HG02610 (cell line): ENCODE results near the gene TIFAB.
"Not testable (repeated sequence)": the region's sequence is repeated elsewhere in the genome, so short reads cannot be mapped to it uniquely, and the experiment has no call there.

Source experiments
- ATAC-seq: cut with Tn5 transposase; IDR thresholded peaks from one replicate; pipeline ENCODE4 v1.9.1; 2021; ENCODE audit warnings: mild to moderate bottlenecking, moderate library complexity; ENCODE audit not compliant: unreplicated experiment

TIFAB gene, protein sequence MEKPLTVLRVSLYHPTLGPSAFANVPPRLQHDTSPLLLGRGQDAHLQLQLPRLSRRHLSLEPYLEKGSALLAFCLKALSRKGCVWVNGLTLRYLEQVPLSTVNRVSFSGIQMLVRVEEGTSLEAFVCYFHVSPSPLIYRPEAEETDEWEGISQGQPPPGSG

DNA sequence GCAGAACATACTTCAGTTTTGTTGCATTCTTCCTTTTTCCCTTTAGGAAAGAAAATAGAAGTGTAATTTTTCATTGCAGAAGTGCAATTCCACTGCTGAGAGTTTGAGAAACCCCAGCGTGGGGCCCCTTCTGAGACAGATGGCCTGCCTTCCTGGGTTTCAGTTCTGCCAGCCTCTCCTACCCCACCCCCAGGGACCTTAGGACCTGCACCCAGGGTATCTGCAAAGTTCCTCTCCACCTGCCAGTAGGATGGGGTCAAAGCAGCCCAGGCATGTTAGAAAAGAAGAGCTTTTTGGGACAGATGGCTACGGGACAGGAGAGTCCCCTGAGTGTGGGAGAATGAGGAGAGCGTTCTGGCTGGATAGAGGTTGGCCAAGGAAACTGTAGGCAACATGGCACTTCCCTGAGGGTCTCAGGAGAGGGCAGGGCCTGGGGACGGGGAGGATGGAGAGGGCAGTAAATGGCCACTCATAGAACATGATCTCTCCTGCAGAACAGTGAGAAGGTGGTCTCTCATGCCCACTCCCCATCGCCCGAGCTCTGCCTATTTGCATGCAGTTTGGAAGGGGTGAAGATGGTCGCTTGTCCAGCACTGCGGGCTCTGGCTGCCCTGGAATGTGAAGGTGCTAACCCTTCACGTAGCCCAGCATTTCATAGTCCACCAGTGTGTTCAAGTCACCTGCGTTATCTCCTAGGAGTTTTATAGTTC, at the start of gene TIFAB:
Gene TIFAB (minus strand): TSS at position 31 of the 710 bp plus-strand sequence. CDS start 2,412 bp downstream, outside the sequence.
- ATAC-seq, result no peak

DNA sequence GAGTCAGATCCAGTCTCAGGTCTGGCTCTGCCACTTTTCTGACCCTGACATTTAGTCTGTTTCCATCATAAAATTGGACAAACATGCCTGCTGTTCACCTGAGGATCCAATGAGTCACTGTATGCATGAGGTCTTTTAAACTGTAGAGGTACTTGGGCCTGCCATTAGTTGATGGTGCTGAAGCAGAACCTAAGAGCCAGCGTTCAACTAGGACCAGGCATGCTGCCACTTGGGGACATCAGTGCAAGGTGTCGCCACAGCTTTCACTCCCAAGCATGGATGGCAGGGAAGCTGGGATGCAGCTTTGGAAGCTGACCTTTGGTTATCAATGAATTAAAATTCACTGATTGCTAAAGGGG, 46.5 kb upstream of the TIFAB start:
- ATAC-seq, result no peak

DNA sequence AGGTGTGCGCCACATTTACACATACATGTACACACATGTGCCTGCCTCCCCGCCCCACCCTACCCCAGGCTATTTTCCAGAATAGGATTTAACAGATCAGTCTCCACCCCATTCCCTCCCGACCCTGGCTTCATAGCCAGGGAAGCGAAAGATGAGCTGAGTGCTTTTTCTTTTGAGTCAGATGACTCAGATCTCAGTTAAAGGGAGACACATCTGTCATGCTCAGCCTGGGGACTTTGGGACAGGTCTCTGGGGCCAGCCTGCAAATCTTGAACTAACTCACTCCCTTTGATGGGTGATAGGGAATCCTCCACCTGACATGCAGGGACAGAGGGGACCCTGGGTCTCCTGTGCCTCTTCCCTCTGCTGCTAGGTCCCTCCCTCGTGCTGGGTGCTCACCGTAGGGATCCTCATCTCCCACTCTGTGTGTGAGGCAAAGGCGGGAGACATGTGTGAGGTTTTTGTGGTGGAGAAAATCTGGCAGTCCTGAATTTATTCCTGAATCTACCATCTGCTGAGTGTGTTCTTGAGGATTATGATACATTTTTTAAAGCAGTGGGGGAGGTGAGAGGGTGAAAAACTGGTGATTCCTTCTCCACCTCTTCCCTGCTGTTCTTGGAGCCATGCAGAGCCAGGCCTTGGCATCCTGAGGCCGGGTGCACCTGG, 46.0 kb upstream of the TIFAB start:
- ATAC-seq, result no peak

DNA sequence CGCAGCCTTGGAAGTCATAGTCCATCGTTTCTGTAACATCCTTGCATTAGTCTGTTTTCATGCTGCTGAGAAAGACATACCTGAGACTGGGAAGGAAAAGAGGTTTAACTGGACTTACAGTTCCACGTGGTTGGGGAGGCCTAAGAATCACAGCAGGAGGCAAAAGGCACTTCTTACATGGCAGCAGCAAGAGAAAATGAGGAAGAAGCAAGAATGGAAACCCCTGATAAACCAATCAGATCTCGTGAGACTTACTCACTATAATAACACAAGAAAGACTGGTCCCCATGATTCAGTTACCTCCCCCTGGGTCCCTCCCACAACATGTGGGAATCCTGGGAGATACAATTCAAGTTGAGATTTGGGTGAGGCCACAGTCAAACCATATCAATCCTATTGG, 43.4 kb upstream of the TIFAB start:
- not testable (repeated sequence) for ATAC-seq

DNA sequence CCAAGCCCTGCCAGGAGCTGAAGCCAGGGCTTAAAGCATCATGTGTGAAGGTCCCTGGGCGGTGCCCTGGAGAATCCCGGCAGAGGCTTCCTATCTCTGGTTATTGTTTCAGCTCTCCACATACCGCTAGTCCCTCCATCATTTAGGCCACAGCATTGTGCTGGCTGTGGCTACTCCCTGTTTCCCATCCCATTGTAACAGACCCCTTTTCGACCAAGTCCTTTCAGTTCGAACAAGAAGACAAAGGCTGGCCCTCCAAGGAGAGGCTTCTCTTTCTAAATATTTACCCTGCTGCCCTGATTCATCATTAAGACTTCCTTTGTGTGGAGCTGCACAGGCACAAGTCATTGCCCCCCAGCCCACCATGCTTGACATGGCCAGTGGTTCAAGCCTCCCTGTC, 42.0 kb upstream of the TIFAB start:
- no peak for ATAC-seq

DNA sequence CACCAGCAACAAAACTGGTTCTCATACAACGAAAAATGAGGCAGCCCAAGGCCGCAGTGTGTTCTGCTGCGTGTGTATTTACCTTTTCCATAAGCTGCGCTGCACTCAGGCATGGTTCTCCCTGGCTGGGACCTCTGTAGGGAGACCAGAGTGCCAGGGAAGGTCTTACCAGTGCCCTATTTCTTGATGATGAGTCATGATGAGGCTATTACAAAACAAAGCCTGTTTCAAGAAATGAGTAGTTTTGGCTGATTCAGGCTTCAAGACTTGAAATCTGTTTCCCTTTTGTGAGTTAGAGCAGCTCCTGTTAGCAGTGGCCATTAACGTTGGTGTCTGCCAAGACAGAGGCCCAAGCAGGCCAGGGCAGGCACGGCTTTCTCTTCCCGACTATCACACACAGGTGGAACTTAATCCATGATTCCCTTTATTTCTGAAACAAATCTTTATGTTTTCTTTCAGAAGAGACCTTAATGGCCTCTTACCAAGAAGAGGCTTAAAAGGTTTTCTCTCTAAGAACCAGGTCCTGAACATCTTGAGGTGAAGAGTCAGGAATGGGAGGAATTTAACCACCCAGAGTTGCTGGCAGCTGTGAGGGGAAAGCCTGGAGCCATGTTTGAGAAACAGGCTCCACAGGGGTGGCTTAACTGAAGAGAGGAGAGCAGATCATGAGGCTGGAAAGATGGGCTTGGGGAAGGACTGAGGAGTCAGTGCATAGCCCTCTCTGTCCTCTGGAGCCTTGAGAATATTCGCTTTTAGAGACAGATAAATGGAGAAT, 41.4 kb upstream of the TIFAB start:
- no peak for ATAC-seq

DNA sequence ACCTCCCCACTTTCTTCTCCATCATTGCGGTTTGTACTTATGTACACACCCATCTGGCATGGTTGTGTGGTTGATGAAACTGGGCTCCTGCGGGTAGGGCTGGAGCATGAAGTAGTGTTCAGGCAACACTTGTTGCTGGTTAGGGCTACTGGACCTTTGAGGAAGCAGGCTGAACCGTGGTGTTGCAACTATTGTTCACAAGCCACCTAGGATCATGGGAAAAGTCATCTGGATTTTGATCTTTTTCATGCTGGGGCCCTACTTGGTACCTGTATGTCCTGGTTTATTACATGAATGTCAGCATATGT, 40.1 kb upstream of the TIFAB start:
- no peak for ATAC-seq

DNA sequence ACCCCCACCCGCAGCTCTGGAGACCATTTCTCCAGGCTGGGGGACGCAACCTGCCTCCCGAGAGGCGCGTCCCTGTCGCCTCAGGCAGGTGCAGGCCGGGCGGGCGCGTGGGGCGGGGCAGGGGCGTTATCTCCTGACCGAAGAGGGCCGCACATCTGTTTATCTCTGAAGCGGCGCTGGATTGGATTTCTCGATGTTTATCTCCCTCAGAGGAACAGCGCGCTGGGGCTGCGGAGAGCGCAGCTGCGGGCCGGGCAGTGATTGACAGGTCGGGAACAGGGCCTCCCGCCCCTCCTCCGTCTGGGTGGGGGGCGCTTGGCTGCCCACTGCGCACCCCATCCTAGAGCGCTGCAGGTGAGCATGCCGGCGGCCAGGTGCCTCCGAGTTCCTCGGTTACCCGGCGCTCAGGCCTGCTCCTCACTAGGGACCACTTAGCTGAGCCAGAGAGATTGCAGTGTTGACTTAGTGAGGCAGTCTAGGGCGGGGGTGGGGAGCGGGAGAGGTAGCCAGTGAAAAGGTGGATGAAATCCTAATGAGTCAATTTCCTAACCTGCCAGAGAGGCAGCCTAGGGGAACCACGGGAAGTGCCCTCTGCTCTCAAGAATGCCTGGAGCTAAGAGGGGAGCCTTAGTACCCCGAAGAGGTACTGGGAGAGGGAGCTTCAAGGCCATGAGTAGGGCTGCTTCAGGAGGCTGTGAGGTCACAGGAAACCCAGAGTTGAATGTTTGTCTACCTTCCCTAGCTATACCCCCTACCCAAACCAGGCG, 39.6 kb upstream of the TIFAB start:
- ATAC-seq, result no peak

DNA sequence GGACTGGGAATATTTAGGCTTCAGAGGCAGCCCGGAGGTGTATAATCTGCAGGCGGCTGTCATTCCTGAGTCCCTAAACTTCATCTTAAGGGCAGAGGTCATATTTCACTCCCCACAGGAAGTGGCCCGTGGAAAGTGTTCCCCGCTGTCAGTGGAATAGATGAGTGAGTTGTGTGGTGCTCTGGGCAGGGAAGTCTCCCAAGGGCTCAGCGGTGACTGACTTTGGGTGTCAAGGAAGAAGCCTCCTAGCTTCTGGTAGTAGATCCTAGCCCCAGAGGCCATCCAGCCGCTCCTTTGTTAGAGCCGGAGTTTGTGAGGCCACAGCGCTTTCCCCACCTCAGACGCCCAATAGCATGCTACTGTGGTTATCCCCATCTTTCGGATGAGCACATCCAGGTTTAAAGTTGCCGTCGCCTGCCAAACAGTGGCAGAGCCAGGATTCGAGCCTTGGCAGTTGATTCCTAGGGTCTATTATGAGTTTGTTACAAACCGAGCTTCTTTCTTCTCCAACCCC, 38.9 kb upstream of the TIFAB start:
- no peak for ATAC-seq

DNA sequence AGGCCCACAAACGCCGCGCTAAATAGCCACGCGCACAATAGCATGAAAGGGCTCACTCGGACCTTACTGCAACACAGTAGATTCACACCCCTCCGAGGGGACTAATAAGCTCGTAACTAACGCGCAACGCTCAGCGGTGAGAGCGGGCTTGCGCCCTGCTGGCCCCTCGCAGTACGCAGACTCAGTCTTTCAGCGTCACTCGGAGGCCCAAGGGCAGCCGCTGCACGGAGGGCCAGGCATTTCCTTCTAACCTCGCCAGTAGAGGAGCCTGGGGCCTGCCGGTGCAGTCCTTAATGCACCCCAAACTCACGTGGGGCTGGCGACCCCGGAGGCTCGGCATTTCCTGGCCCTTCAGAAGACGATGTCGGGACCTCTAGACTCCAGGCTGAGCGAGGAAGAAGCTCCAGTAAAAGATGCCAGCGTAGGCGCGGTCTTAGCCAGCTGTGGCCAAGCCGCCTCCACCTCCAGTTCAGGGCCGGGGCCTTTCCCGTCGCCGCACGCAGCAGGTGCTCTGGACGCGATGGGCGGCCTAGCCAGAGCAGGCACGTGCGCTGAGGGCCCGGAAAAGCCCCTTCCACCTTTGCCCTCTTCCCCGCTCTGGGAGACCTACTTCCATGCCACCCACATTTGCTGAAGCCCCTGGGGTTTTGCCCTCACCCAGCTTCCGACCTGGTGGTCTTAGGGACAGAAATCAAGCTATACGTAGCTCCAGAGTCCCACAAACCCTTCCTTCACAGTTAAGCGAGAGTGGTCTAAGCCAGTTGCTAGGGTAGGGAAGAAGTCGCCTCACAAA, 38.3 kb upstream of the TIFAB start:
- ATAC-seq, result no peak

DNA sequence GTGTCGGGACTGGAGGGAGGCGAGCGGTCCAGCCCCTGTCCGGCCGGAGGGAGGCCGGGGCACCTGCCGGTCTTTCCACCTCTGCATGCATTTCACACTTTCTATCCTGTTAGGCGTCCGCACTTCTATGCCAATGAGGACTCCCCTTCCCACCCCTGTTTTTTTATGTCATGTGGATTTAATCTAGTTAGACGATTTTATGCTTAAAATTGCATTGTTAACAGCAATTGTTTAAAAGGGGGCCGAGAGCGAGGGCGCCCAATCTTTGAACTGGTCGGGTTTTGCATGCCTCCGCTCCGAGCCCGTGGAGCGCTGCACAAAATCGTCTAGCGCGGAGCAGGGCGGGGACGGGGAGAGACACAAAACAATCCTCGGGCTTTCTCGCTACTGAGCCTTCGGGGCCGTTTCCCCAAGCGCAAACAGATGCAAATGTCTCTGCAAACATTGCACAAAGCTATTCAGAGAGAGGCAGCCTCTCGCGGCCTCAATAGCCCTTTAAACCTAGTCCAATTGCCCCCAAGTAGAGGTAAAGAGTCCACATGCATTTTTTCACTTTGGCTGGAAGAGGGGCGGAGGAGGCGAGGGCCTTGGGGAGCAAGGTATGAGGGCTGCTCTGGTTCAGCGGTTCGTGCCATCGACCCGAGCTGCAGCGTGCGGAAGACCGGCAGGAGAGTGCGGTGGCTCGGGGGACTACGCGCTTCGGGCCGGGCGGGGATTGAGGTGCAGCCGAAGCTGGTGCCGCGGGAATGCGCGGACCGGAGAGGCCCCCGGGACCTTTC, 37.5 kb upstream of the TIFAB start:
- no peak for ATAC-seq

DNA sequence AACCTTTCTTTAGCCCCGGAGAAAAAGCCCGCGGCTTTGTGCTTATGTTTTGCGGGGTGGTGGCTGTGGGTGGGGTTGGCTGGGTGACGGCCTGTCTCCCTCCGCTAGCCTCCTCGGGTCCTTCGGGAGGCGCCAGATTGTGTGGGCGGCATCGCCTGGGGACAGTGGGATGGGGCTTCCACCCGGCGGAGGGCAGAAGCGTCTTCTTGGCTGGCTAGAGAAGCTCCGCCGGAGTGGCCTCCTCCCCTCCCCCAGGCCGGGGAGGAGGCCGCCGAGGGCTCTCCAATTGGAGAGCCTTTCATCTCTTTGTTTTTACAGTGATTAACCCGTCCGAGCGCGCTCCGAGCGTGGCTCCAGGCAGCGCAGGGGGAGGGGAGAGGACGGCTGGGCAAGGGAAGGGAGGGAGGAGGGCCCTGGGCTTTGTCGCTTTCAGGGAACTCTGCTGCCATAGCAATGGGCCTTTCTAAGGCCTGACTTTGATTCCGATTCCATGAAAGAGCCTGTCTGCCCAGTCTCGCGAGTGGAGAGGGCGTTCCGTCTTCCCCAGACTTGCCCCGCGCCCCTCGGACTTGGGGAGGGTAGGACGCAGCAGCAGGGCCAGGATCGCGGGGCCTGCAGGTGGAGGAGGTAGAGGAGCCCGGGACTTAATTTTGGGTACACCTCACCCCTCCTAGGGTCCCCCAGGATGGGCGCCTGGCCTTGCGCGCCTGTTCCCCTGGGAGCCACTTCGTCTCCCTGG, 36.7 kb upstream of the TIFAB start:
- ATAC-seq, result no peak

DNA sequence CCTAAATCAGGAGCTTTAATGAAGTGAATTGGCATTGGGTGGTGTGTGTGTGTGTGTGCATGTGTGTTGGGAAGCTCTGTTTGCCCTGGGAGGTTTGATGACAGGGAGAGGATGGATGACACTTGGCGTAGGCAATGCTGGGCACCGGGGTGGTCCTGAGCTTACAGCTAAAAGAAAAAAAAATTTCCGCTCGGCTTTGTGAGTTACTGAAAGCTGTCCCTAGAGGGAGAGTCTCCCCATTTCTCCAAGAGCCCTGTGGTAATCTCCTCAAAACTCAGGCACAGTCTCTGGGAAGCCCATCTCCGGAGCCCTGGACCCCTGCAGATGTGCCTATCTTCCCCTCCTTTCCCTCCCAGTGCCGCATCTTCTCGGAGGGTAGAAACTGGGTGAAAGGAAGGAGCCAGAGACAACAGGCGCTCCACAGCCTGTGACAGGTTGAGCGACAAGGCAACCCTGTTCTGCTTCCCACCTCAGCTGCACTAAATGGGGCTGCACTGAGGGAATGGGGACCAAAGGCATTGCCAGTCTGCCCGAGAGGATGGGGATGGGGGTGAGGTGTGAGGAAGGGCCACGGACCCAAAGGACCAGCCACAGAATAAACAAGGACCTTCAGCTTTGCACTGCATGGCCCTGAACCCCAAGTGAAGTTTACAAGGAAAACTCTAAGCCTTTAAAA, 35.8 kb upstream of the TIFAB start:
- no peak for ATAC-seq

DNA sequence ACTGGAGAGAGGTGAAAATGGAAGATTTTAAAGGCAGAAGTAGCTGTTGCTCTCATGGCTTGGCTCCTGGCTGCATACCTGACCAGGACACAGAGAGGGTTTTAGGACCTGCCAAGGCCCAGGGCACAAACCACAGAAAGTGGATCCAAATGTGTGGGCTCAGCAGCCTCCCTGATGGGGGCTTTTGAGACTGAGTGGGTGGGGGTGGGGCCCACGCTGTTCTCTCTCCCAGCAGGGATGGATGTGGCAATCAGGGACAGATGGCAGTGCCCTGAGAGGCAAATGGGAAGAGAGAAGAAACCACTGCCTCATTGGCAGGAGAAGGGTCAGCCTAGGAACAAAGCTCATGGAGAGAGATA, 34.9 kb upstream of the TIFAB start:
- no peak for ATAC-seq

DNA sequence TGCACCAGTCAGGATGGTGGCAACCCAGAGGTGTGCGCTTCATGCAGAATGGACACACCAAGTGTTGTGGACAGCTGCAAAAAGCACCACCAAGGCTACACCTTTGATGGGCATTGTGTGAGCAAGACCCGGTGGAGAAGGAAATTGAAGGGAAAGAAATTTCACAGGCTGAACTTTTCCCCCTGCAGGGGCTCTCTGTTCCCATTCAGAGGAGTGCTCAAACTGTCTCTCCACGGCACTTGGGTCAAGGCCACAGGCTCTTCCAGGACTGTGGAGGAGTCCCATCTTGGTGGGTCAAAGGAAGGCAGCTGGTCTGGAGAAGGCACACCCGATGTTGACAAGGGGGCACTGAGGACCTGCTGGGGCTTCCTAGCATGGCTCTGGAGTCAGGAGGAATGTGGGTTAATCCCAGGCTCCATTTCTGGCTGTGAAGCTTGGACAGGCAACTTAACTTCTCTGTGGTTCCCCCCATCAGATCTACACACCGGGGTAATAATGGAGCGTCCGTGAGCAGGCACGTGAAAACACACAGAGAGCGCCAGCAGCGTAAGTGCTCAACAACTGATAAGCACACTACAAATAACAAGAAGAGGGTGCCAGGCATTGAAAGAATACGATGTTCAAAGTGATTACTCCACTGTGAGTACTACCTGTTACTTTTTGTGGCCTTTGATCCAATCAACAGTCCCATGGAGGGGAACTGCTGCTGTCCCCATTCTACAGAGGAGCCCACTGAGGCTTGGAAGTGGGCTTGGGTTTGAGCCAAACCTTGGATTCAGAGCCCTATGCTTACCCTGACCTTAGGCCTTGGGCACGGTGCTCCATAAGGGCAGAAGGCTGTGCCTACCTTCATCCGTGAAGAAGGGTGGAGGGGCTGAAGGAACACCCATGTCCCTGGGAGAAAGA, 34.2 kb upstream of the TIFAB start:
- ATAC-seq, result no peak

DNA sequence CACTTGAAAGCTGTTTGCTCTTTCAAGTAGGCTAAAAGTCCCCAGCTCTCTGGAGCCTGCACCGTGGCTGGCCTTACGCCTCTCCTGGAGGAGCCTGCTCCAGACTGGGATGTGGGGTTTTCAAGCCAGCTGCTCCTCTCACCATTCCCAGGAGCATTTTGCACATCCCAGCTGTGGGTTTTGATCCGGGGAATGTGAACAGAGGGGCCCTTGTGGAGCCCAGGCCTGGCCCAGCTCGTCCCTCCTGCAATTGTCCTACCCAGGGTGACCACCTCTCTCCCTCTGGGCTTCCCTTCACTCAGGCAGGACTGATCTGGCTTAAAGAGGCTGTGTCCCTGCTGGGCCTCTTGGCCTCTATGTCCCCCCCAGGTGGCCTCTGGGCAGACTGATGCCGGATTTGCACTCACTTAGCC, 32.5 kb upstream of the TIFAB start:
- ATAC-seq, result no peak

DNA sequence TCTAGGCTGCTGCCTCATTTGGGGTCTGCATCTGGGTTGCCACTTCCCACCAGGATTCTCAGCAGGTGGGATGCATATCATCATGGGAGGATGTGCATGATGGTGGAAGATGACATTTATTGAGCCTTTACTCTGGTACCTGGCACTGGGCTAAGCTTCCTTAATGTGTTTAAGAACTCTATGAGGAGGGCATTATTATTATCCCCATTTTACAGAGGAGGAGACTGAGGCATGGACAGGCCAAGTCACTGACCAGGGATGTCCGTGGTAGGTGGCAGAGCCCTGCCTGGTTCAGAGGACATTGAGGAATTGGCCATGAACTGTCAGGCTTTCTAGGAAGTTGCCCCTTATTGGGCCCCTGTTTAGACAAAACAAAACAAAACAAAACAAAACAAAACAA, 31.1 kb upstream of the TIFAB start:
- ATAC-seq, result no peak
